Neural cell (in vitro differentiated cells): ENCODE data around the gene USE1. TPM values are rescaled to one million over a fixed set of nuclear protein-coding genes. Genes with fewer than 3 reads are reported as not detected.

Experiments used
- H2AFZ ChIP-seq: fragments of 200-600, 300-800 bp; sonication (generic), shearing (Covaris generic); 2 replicates; pipeline ENCODE4 v1.6.0; 2014; ENCODE audit warnings: low read depth, mild to moderate bottlenecking, antibody characterized with exemption, low read length, moderate library complexity
- H3F3A ChIP-seq: fragments of 200-600 bp; shearing (Covaris generic); 2 replicates; pipeline ENCODE4 v1.6.1; 2016; ENCODE audit warnings: mild to moderate bottlenecking, moderate library complexity, mixed read lengths, antibody characterized with exemption, low read length; ENCODE audit not compliant: insufficient read depth, poor library complexity, severe bottlenecking
- H3K27ac ChIP-seq: fragments of 200-600, 300-800 bp; sonication (generic), shearing (Covaris generic); 2 replicates; pipeline ENCODE4 v1.5.1; 2014; ENCODE audit warnings: mild to moderate bottlenecking, low read length, moderate library complexity
- H3K27me3 ChIP-seq: fragments of 300-800, 200-600 bp; sonication (generic), shearing (Covaris generic); 2 replicates; pipeline ENCODE4 v1.6.0; 2014; ENCODE audit warnings: mild to moderate bottlenecking, low read depth, low read length, moderate library complexity; ENCODE audit not compliant: insufficient read depth
- H3K36me3 ChIP-seq: fragments of 300-800, 200-600 bp; sonication (generic), shearing (Covaris generic); 2 replicates; pipeline ENCODE4 v1.5.1; 2014; ENCODE audit warnings: mild to moderate bottlenecking, antibody characterized with exemption, low read length, moderate library complexity; ENCODE audit not compliant: insufficient read depth
- H3K4me2 ChIP-seq: fragments of 300-800, 200-600 bp; sonication (generic), shearing (Covaris generic); 2 replicates; pipeline ENCODE4 v1.6.0; 2014; ENCODE audit warnings: mild to moderate bottlenecking, low read length
- H3K4me3 ChIP-seq: fragments of 300-800, 200-600 bp; sonication (generic), shearing (Covaris generic); 2 replicates; pipeline ENCODE4 v1.5.1; 2014; ENCODE audit warnings: mild to moderate bottlenecking, low read length, moderate library complexity
- H3K79me2 ChIP-seq: fragments of 200-600 bp; shearing (Covaris generic); replicated peaks from 2 replicates; pipeline ENCODE4 v1.6.0; 2014; ENCODE audit warnings: mild to moderate bottlenecking, low read length, moderate library complexity; ENCODE audit not compliant: insufficient read depth
- H3K9ac ChIP-seq: fragments of 300-800, 200-600 bp; sonication (generic), shearing (Covaris generic); 2 replicates; pipeline ENCODE4 v1.6.1; 2016; ENCODE audit warnings: mild to moderate bottlenecking, low read length, mixed read lengths
- H3K9me2 ChIP-seq: fragments of 200-600 bp; shearing (Covaris generic); 2 replicates; pipeline ENCODE4 v1.6.1; 2016; ENCODE audit warnings: mild to moderate bottlenecking, low read length, mixed read lengths; ENCODE audit not compliant: insufficient read depth
- H3K9me3 ChIP-seq: fragments of 200-600, 300-800 bp; sonication (generic), shearing (Covaris generic); 2 replicates; pipeline ENCODE4 v1.6.1; 2016; ENCODE audit warnings: mild to moderate bottlenecking, mixed run types, low read length, moderate library complexity, mixed read lengths
- H4K20me1 ChIP-seq: fragments of 200-600 bp; shearing (Covaris generic); 2 replicates; pipeline ENCODE4 v1.6.1; 2016; ENCODE audit warnings: mild to moderate bottlenecking, mixed run types; ENCODE audit not compliant: insufficient read depth
- CTCF ChIP-seq: fragments of 450-650 bp; IDR thresholded peaks from 2 replicates; pipeline ENCODE4 v1.5.1; 2014; ENCODE audit warnings: antibody characterized with exemption, mild to moderate bottlenecking, moderate library complexity; ENCODE audit not compliant: poor library complexity, severe bottlenecking
- EP300 ChIP-seq: fragments of 450-650 bp; conservative IDR thresholded peaks from 2 replicates; pipeline ENCODE4 v1.6.1; 2014; ENCODE audit warnings: antibody characterized with exemption, mild to moderate bottlenecking, moderate library complexity; ENCODE audit not compliant: poor library complexity, severe bottlenecking
- EZH2 ChIP-seq: fragments of 200-600, 300-800 bp; shearing (Covaris generic), sonication (generic); IDR thresholded peaks from 2 replicates; pipeline ENCODE4 v1.6.1; 2014; ENCODE audit warnings: antibody characterized with exemption, low read length, borderline replicate concordance, mild to moderate bottlenecking; ENCODE audit not compliant: insufficient read depth, poor library complexity, severe bottlenecking
- MXI1 ChIP-seq: fragments of 450-650 bp; conservative IDR thresholded peaks from 2 replicates; pipeline ENCODE4 v1.6.1; 2014; ENCODE audit warnings: antibody characterized with exemption, mild to moderate bottlenecking; ENCODE audit not compliant: poor library complexity, severe bottlenecking
- POLR2AphosphoS5 ChIP-seq: IDR thresholded peaks from 2 replicates; pipeline ENCODE4 v1.6.1; 2012
- RAD21 ChIP-seq: fragments of 450-650 bp; conservative IDR thresholded peaks from 2 replicates; pipeline ENCODE4 v1.6.1; 2014; ENCODE audit warnings: antibody characterized with exemption, mild to moderate bottlenecking, moderate library complexity
- REST ChIP-seq: IDR thresholded peaks from 2 replicates; pipeline ENCODE4 v1.6.1; 2012; ENCODE audit warnings: borderline replicate concordance
- SMC3 ChIP-seq: fragments of 450-650 bp; conservative IDR thresholded peaks from 2 replicates; pipeline ENCODE4 v1.6.1; 2014; ENCODE audit warnings: antibody characterized with exemption, mild to moderate bottlenecking, moderate library complexity; ENCODE audit not compliant: poor library complexity
- TAF1 ChIP-seq: IDR thresholded peaks from 2 replicates; pipeline ENCODE4 v1.6.1; 2012; ENCODE audit warnings: low read depth
- polyA plus RNA-seq: library from polyadenylated mRNA; depleted of rRNA; stranded (reverse); fragments of >200 nt; gene quantifications from 2 replicates; pipeline ENCODE4 v1.2.3, GENCODE V29; 2014

Gene USE1
- polyA plus RNA-seq, 1 donor from 2014 or later = 20.4 TPM

- H3F3A ChIP-seq = no peaks in the 10 kb centered on the region
- no peak for TF ChIP-seq CTCF
- no peak for TF ChIP-seq EP300
- TF ChIP-seq POLR2AphosphoS5 = no peak
- TF ChIP-seq TAF1 = no peak
- no peak for TF ChIP-seq SMC3
- TF ChIP-seq REST = no peak
- no peak for TF ChIP-seq RAD21
- no peak for TF ChIP-seq EZH2
- TF ChIP-seq MXI1 = no peak
- no peak overlapping the region for H3K9ac ChIP-seq
- H2AFZ ChIP-seq = no peak overlapping the region
- H3K4me2 ChIP-seq = no peak overlapping the region
- H3K36me3 ChIP-seq = no peaks in the 10 kb centered on the region
- no peaks in the 10 kb centered on the region for H3K9me2 ChIP-seq
- H3K27me3 ChIP-seq = no peaks in the 10 kb centered on the region
- H3K79me2 ChIP-seq = peaks cover 9% of the 10 kb centered on the region
- peak overlapping the region; percentile 47 for H3K27ac ChIP-seq
- H4K20me1 ChIP-seq = no peaks in the 10 kb centered on the region
- no peak overlapping the region for H3K4me3 ChIP-seq
- H3K9me3 ChIP-seq = no peaks in the 10 kb centered on the region
These were observed 51.4 kb downstream of the USE1 start for GRCh38 chr19:17266589-17266974.

DNA sequence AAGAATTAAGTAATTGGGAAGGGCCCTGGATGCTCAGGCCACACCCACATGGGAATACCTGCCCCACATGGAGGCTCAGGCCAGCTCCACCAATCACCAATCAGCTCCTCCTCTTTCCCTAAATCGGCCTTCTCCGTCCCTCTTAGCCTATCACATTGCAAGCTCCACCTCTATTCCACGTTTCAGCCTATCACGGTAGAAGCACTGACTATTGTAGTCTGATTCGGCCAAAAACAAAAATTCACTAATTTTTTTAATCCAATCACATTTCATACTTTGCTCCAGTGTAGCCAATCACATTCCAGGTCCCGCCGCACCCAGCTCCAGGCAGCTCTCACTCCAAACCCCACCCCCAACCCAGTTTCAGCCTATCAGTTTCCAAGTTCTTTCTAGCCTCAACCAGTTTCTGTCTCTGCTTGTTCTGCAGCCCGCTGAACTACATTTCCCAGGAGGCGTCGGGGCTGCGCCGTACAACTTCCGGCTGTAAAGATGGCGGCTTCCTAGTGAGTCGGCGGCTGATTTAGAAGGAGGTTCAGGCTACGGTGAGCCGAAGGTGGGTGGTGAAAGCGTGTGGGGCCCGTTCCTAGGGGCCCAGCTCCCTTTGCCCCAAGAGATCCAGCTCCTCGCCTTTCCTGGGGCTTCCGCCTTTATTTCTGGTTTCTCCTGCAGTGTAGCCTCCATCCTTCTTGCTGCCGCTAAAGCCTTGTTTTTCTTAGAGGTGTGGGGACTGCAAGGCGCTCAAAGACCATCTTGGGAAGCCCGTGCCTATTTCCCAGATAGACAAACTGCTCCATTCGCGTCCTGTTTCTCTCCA, 52.0 kb downstream of the USE1 start, which contains the start of gene BABAM1:
Gene BABAM1 (plus strand): TSS at position 469 of the 814 bp plus-strand sequence. CDS start 1,364 bp downstream, outside the sequence.
- no peaks in the 10 kb centered on the region for H3K9me2 ChIP-seq
- H4K20me1 ChIP-seq = no peaks in the 10 kb centered on the region
- no peaks in the 10 kb centered on the region for H3K27me3 ChIP-seq
- peak within 1 kb of the TSS; percentile 72 for H3K4me3 ChIP-seq
- peak within 1 kb of the TSS; percentile 72 for H3K9ac ChIP-seq
- no peaks in the 10 kb centered on the region for H3K9me3 ChIP-seq
- peaks cover 9% of the 10 kb centered on the region for H3K79me2 ChIP-seq
- H3K27ac ChIP-seq = peak within 1 kb of the TSS; percentile 67
- H3K4me2 ChIP-seq = peak within 1 kb of the TSS; percentile 35
- TF ChIP-seq POLR2AphosphoS5 (peak; percentile 85), RAD21 (peak; percentile 50), EP300 (no peak), SMC3 (peak; percentile 58), CTCF (no peak), MXI1 (peak; percentile 94), REST (peak; percentile 86), TAF1 (peak; percentile 88), EZH2 (no peak)
- no peaks in the 10 kb centered on the region for H3K36me3 ChIP-seq
- no peaks in the 10 kb centered on the region for H3F3A ChIP-seq
- peak within 1 kb of the TSS; percentile 37 for H2AFZ ChIP-seq
